Neural cell (in vitro differentiated cells): Measurements from ENCODE around the gene LMO7. TPM values are rescaled to one million over a fixed set of nuclear protein-coding genes. Genes with fewer than 3 reads are reported as not detected.

Source experiments
- H2AFZ ChIP-seq: fragments of 200-600, 300-800 bp; sonication (generic), shearing (Covaris generic); 2 replicates; pipeline ENCODE4 v1.6.0; 2014; ENCODE audit warnings: low read depth, mild to moderate bottlenecking, antibody characterized with exemption, low read length, moderate library complexity
- H3F3A ChIP-seq: fragments of 200-600 bp; shearing (Covaris generic); 2 replicates; pipeline ENCODE4 v1.6.1; 2016; ENCODE audit warnings: mild to moderate bottlenecking, moderate library complexity, mixed read lengths, antibody characterized with exemption, low read length; ENCODE audit not compliant: insufficient read depth, poor library complexity, severe bottlenecking
- H3K27ac ChIP-seq: fragments of 200-600, 300-800 bp; sonication (generic), shearing (Covaris generic); 2 replicates; pipeline ENCODE4 v1.5.1; 2014; ENCODE audit warnings: mild to moderate bottlenecking, low read length, moderate library complexity
- H3K27me3 ChIP-seq: fragments of 300-800, 200-600 bp; sonication (generic), shearing (Covaris generic); 2 replicates; pipeline ENCODE4 v1.6.0; 2014; ENCODE audit warnings: mild to moderate bottlenecking, low read depth, low read length, moderate library complexity; ENCODE audit not compliant: insufficient read depth
- H3K36me3 ChIP-seq: fragments of 300-800, 200-600 bp; sonication (generic), shearing (Covaris generic); 2 replicates; pipeline ENCODE4 v1.5.1; 2014; ENCODE audit warnings: mild to moderate bottlenecking, antibody characterized with exemption, low read length, moderate library complexity; ENCODE audit not compliant: insufficient read depth
- H3K4me2 ChIP-seq: fragments of 300-800, 200-600 bp; sonication (generic), shearing (Covaris generic); 2 replicates; pipeline ENCODE4 v1.6.0; 2014; ENCODE audit warnings: mild to moderate bottlenecking, low read length
- H3K4me3 ChIP-seq: fragments of 300-800, 200-600 bp; sonication (generic), shearing (Covaris generic); 2 replicates; pipeline ENCODE4 v1.5.1; 2014; ENCODE audit warnings: mild to moderate bottlenecking, low read length, moderate library complexity
- H3K79me2 ChIP-seq: fragments of 200-600 bp; shearing (Covaris generic); replicated peaks from 2 replicates; pipeline ENCODE4 v1.6.0; 2014; ENCODE audit warnings: mild to moderate bottlenecking, low read length, moderate library complexity; ENCODE audit not compliant: insufficient read depth
- H3K9ac ChIP-seq: fragments of 300-800, 200-600 bp; sonication (generic), shearing (Covaris generic); 2 replicates; pipeline ENCODE4 v1.6.1; 2016; ENCODE audit warnings: mild to moderate bottlenecking, low read length, mixed read lengths
- H3K9me2 ChIP-seq: fragments of 200-600 bp; shearing (Covaris generic); 2 replicates; pipeline ENCODE4 v1.6.1; 2016; ENCODE audit warnings: mild to moderate bottlenecking, low read length, mixed read lengths; ENCODE audit not compliant: insufficient read depth
- H3K9me3 ChIP-seq: fragments of 200-600, 300-800 bp; sonication (generic), shearing (Covaris generic); 2 replicates; pipeline ENCODE4 v1.6.1; 2016; ENCODE audit warnings: mild to moderate bottlenecking, mixed run types, low read length, moderate library complexity, mixed read lengths
- H4K20me1 ChIP-seq: fragments of 200-600 bp; shearing (Covaris generic); 2 replicates; pipeline ENCODE4 v1.6.1; 2016; ENCODE audit warnings: mild to moderate bottlenecking, mixed run types; ENCODE audit not compliant: insufficient read depth
- CTCF ChIP-seq: fragments of 450-650 bp; IDR thresholded peaks from 2 replicates; pipeline ENCODE4 v1.5.1; 2014; ENCODE audit warnings: antibody characterized with exemption, mild to moderate bottlenecking, moderate library complexity; ENCODE audit not compliant: poor library complexity, severe bottlenecking
- EP300 ChIP-seq: fragments of 450-650 bp; conservative IDR thresholded peaks from 2 replicates; pipeline ENCODE4 v1.6.1; 2014; ENCODE audit warnings: antibody characterized with exemption, mild to moderate bottlenecking, moderate library complexity; ENCODE audit not compliant: poor library complexity, severe bottlenecking
- EZH2 ChIP-seq: fragments of 200-600, 300-800 bp; shearing (Covaris generic), sonication (generic); IDR thresholded peaks from 2 replicates; pipeline ENCODE4 v1.6.1; 2014; ENCODE audit warnings: antibody characterized with exemption, low read length, borderline replicate concordance, mild to moderate bottlenecking; ENCODE audit not compliant: insufficient read depth, poor library complexity, severe bottlenecking
- MXI1 ChIP-seq: fragments of 450-650 bp; conservative IDR thresholded peaks from 2 replicates; pipeline ENCODE4 v1.6.1; 2014; ENCODE audit warnings: antibody characterized with exemption, mild to moderate bottlenecking; ENCODE audit not compliant: poor library complexity, severe bottlenecking
- POLR2AphosphoS5 ChIP-seq: IDR thresholded peaks from 2 replicates; pipeline ENCODE4 v1.6.1; 2012
- RAD21 ChIP-seq: fragments of 450-650 bp; conservative IDR thresholded peaks from 2 replicates; pipeline ENCODE4 v1.6.1; 2014; ENCODE audit warnings: antibody characterized with exemption, mild to moderate bottlenecking, moderate library complexity
- SMC3 ChIP-seq: fragments of 450-650 bp; conservative IDR thresholded peaks from 2 replicates; pipeline ENCODE4 v1.6.1; 2014; ENCODE audit warnings: antibody characterized with exemption, mild to moderate bottlenecking, moderate library complexity; ENCODE audit not compliant: poor library complexity
- TAF1 ChIP-seq: IDR thresholded peaks from 2 replicates; pipeline ENCODE4 v1.6.1; 2012; ENCODE audit warnings: low read depth
- polyA plus RNA-seq: library from polyadenylated mRNA; depleted of rRNA; stranded (reverse); fragments of >200 nt; gene quantifications from 2 replicates; pipeline ENCODE4 v1.2.3, GENCODE V29; 2014
- TF ChIP-seq, protein P1 (sequence below): IDR thresholded peaks from 2 replicates; pipeline ENCODE4 v1.6.1; 2012; ENCODE audit warnings: borderline replicate concordance

Gene LMO7
- polyA plus RNA-seq, 1 donor from 2014 or later = 14.2 TPM

DNA sequence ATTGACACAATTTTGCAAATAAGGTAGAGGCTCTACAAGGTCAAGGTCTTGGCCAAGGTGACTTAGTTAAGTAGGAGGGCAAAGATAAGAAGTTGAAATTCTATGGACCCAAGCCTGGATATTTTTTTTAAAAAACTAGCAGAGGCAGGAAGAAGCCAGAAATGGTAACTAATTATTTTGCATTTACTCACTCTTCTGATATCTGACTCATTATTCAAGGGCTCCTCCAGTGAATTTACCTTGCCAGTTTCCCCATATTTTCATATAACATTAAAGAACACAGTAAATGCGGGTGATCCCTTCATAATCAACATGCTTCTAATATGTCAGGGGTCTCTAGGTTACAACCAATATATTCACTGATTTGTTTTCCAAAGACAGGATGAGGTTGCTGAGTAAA lies 246.1 kb downstream of the LMO7 start:
- Histone ChIP-seq H4K20me1 (no peaks in the 10 kb centered on the region), H3K9ac (no peak overlapping the region), H3K4me3 (no peak overlapping the region)

DNA sequence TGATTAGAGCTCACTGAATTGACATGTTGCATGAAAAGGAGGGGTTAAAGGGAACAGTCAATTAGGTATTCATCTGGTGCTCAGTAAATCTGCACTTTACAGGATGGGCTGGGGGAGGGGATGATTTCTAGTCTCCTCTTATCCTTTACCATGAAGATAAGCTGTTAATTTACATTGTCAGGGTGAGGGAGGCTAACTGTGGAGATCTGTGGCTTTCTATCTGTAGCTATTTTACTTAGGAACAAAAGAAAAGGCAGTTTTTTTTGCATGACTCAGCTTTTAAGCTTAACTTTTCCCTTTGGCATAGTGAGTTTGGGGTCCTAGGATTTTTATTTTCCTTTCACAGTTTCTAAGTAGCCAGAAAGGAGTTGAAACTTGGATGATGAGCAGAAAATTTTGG lies 253.3 kb downstream of the LMO7 start:
- Histone ChIP-seq H3K4me3 (no peak overlapping the region), H3K27ac (no peak overlapping the region), H4K20me1 (no peaks in the 10 kb centered on the region), H3K9ac (no peak overlapping the region), H2AFZ (no peak overlapping the region), H3K36me3 (no peaks in the 10 kb centered on the region), H3K4me2 (no peak overlapping the region), H3F3A (no peaks in the 10 kb centered on the region), H3K79me2 (no peaks in the 10 kb centered on the region), H3K27me3 (no peaks in the 10 kb centered on the region), H3K9me3 (no peaks in the 10 kb centered on the region), H3K9me2 (no peaks in the 10 kb centered on the region)
- no peak for TF ChIP-seq EZH2
- no peak for TF ChIP-seq TAF1
- TF ChIP-seq SMC3 = no peak

More for the DNA sequence above, 246.1 kb downstream of the LMO7 start:
- Histone ChIP-seq H3K27ac (no peak overlapping the region), H3K36me3 (no peaks in the 10 kb centered on the region), H3F3A (no peaks in the 10 kb centered on the region), H3K9me3 (no peaks in the 10 kb centered on the region), H3K27me3 (no peaks in the 10 kb centered on the region), H3K79me2 (no peaks in the 10 kb centered on the region), H3K9me2 (no peaks in the 10 kb centered on the region), H3K4me2 (no peak overlapping the region), H2AFZ (no peak overlapping the region)
- TF ChIP-seq CTCF = no peak
- TF ChIP-seq RAD21 = no peak
- TF ChIP-seq SMC3 = no peak
- TF ChIP-seq EZH2 = no peak
- no peak for TF ChIP-seq MXI1
- TF ChIP-seq POLR2AphosphoS5 = no peak
- TF ChIP-seq, protein P1, sequence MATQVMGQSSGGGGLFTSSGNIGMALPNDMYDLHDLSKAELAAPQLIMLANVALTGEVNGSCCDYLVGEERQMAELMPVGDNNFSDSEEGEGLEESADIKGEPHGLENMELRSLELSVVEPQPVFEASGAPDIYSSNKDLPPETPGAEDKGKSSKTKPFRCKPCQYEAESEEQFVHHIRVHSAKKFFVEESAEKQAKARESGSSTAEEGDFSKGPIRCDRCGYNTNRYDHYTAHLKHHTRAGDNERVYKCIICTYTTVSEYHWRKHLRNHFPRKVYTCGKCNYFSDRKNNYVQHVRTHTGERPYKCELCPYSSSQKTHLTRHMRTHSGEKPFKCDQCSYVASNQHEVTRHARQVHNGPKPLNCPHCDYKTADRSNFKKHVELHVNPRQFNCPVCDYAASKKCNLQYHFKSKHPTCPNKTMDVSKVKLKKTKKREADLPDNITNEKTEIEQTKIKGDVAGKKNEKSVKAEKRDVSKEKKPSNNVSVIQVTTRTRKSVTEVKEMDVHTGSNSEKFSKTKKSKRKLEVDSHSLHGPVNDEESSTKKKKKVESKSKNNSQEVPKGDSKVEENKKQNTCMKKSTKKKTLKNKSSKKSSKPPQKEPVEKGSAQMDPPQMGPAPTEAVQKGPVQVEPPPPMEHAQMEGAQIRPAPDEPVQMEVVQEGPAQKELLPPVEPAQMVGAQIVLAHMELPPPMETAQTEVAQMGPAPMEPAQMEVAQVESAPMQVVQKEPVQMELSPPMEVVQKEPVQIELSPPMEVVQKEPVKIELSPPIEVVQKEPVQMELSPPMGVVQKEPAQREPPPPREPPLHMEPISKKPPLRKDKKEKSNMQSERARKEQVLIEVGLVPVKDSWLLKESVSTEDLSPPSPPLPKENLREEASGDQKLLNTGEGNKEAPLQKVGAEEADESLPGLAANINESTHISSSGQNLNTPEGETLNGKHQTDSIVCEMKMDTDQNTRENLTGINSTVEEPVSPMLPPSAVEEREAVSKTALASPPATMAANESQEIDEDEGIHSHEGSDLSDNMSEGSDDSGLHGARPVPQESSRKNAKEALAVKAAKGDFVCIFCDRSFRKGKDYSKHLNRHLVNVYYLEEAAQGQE = no peak
- TF ChIP-seq TAF1 = no peak
- TF ChIP-seq EP300 = no peak

- no peaks in the 10 kb centered on the region for H3K79me2 ChIP-seq
- H3K9ac ChIP-seq = no peak overlapping the region
- no peak overlapping the region for H3K4me2 ChIP-seq
- TF ChIP-seq SMC3 = no peak
- no peak for TF ChIP-seq MXI1
- no peak for TF ChIP-seq CTCF
- no peak for TF ChIP-seq POLR2AphosphoS5
- TF ChIP-seq RAD21 = no peak
- no peak for TF ChIP-seq EP300
- TF ChIP-seq TAF1 = no peak
- TF ChIP-seq, protein P1 = no peak
- no peak for TF ChIP-seq EZH2
- H3K27me3 ChIP-seq = no peaks in the 10 kb centered on the region
- no peaks in the 10 kb centered on the region for H4K20me1 ChIP-seq
- no peaks in the 10 kb centered on the region for H3K9me2 ChIP-seq
- H3F3A ChIP-seq = no peaks in the 10 kb centered on the region
- no peak overlapping the region for H3K27ac ChIP-seq
- no peak overlapping the region for H2AFZ ChIP-seq
- H3K9me3 ChIP-seq = no peaks in the 10 kb centered on the region
- no peak overlapping the region for H3K4me3 ChIP-seq
- H3K36me3 ChIP-seq = no peaks in the 10 kb centered on the region
These were observed 259.0 kb downstream of the LMO7 start for GRCh38 chr13:75895168-75895567.
